HG02973 (cell line): Measurements from ENCODE around the gene CEP164.

Source experiments
- ATAC-seq: cut with Tn5 transposase; IDR thresholded peaks from one replicate; pipeline ENCODE4 v1.9.1; 2021; ENCODE audit warnings: moderate library complexity; ENCODE audit not compliant: unreplicated experiment

The CEP164 gene

GRCh38 chr11:117356126-117356890, 28.7 kb downstream of the CEP164 start:
- ATAC-seq, result no peak

- ATAC-seq, result no peak
Observed at GRCh38 chr11:117361432-117361831, 33.8 kb downstream of the CEP164 start.

- no peak for ATAC-seq
Observed at GRCh38 chr11:117366248-117366647, 38.6 kb downstream of the CEP164 start.

- no peak for ATAC-seq
Observed at GRCh38 chr11:117366875-117367274, 39.2 kb downstream of the CEP164 start.

GRCh38 chr11:117369534-117369933, 41.9 kb downstream of the CEP164 start:
- ATAC-seq, result no peak

GRCh38 chr11:117371453-117371852, 43.8 kb downstream of the CEP164 start:
- ATAC-seq, result no peak

GRCh38 chr11:117374316-117375055, 46.8 kb downstream of the CEP164 start:
- ATAC-seq, result no peak

- no peak for ATAC-seq
Observed at GRCh38 chr11:117375960-117376359, 48.3 kb downstream of the CEP164 start.

GRCh38 chr11:117376517-117376916, 48.9 kb downstream of the CEP164 start:
- no peak for ATAC-seq

GRCh38 chr11:117378976-117379865, 51.6 kb downstream of the CEP164 start:
- no peak for ATAC-seq

- no peak for ATAC-seq
Observed at GRCh38 chr11:117380676-117381075, 53.0 kb downstream of the CEP164 start.

GRCh38 chr11:117381481-117382387, 54.1 kb downstream of the CEP164 start:
- ATAC-seq, result no peak

GRCh38 chr11:117382746-117383145, 55.1 kb downstream of the CEP164 start:
- no peak for ATAC-seq

- no peak for ATAC-seq
Observed at GRCh38 chr11:117384045-117384444, 56.4 kb downstream of the CEP164 start.

- no peak for ATAC-seq
Observed at GRCh38 chr11:117385471-117385870, 57.8 kb downstream of the CEP164 start.

- ATAC-seq, result no peak
Observed at GRCh38 chr11:117385906-117386305, 58.3 kb downstream of the CEP164 start.

GRCh38 chr11:117387992-117388755, 60.5 kb downstream of the CEP164 start:
- no peak for ATAC-seq

- ATAC-seq, result no peak
Observed at GRCh38 chr11:117390743-117391142, 63.1 kb downstream of the CEP164 start.

GRCh38 chr11:117391181-117391580, 63.5 kb downstream of the CEP164 start:
- ATAC-seq, result no peak
